ENCODE data around the gene NDRG2. TPM values are rescaled to one million over a fixed set of nuclear protein-coding genes. Genes with fewer than 3 reads are reported as not detected.

The NDRG2 gene
- total RNA-seq, 1 donor from 2014 or later = 237 TPM

GRCh38 chr14:21034707-21035106 lies 9.8 kb upstream of the NDRG2 start, which contains the start of gene RNASE13:
Gene RNASE13 (minus strand): TSS chr14:21034807. CDS start chr14:21034288, 519 bp downstream.
- no peak for DNase-seq (ENCODE audit: low spot score)

- no peak for DNase-seq (ENCODE audit: low spot score)
Observed at GRCh38 chr14:21033133-21033698, 8.4 kb upstream of the NDRG2 start.

DNA sequence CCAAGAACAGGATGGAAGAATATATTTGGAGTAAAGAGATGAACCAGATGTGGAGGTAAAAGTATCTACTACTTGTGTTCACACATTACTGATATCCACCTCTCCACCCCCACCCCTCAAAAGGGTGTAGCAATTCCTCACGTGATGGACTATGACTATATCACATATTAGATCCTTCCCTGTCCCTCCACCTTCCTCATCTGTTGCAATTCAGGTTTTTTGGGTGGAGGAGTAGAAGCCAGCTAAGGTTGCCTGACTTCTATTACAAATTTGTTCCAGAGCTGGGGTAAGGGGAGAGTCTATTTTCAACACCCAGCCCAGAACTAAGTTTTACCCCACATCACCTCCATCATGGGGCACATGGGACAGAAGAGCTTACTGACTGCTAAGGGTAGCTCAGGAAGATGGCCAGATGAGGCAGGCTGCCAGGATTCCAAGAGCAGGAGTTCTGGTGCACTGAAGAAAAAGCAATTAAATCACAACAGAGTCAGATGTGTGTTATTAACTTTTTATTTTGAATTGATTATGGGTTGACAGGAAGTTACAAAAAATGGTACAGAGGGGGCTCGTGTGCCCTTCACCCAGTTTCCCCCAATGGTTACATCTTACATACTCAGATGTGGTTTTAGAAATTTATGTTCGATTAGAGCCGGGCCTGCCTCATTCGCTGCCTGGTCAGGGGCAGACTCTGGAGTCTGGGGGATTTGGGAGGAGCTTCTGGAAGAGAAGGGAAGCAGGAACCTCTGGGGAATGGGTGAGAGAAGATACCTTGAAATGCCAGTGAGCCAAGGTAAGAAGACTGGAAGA lies 7.7 kb upstream of the NDRG2 start:
- DNase-seq (ENCODE audit: low spot score) = no peak

DNA sequence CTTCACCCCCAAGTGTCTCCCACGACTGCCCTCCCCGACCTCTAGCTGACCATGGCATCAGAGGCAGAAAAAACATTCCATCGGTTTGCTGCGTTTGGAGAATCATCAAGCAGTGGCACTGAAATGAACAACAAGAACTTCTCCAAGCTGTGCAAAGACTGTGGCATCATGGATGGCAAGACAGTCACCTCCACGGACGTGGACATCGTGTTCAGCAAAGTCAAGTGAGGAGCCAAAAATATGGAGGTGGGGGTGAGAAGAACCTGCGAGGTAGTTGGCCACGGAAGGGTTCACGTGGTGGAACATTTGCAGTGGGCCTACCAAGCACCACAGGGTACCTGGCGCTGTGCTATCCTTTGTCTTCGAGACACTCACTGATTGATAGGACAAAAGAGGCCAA lies 5.7 kb upstream of the NDRG2 start:
- no peak for DNase-seq (ENCODE audit: low spot score)

GRCh38 chr14:21029917-21030316 lies 5.1 kb upstream of the NDRG2 start, which contains the start of gene TPPP2:
Gene TPPP2 (plus strand): TSS chr14:21030217. CDS start chr14:21030582, 365 bp downstream.
- no peak for DNase-seq (ENCODE audit: low spot score)

- DNase-seq (ENCODE audit: low spot score) = no peak
Observed at GRCh38 chr14:21026988-21027315, 2.1 kb upstream of the NDRG2 start.

DNA sequence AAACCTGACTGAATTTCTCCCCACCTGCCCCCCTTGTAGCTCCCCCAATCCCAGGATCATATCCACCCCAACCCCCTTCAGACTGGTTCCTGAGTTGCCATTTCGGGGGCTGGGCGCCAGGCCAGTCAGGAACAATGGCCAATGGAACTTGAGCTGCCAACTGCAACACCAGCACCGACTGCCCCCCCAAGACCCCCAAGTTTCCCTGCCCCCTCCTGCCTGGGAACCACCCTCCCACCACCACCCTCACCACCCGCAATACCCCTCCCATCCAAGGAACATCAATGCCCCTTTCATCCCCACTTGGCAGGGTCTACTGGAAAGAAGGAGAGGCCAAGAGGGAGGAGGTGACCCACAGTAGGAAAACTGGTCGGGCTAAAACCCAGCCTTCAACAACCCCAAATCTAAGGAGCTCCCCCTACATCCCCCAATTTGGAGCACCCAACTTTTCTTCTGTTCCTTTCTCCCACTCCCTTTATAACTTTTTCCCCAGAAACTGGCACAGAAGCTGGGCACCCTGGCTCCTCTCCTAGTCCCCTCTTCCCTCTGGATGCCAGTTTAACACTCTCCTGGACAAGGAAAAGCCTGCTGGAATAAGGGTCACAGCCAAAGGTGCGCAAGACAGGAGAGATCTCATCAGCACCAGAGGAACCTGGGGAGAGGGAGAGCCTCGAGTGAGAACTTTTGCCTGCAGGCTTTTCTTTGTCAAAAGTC lies 1.6 kb upstream of the NDRG2 start:
- no peak for DNase-seq (ENCODE audit: low spot score)

GRCh38 chr14:21025371-21026273 lies 761 bp upstream of the NDRG2 start:
- DNase-seq (ENCODE audit: low spot score) = peak; percentile 46

- DNase-seq (ENCODE audit: low spot score) = no peak
Observed at GRCh38 chr14:21023817-21024584, 860 bp downstream of the NDRG2 start.

DNA sequence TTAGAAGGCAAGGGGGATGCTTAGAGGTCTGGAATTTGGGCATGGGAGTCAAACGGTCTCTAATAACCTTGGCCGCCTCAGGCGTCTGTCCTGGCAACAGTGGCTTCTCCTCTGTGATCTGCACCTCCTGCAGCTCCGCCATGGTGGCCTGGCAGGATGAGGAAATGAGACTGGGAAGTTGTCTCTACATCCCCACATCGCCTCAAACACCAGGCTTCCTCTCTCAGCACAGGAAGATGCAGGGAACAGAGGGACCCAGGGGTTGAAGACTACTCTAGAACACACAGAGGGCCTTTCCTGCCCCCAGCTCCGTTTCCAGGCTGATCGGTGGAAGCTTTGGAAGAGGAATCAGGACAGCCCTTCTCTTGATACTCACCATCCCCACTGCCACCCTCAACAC lies 1.7 kb downstream of the NDRG2 start:
- no peak for DNase-seq (ENCODE audit: low spot score)

DNA sequence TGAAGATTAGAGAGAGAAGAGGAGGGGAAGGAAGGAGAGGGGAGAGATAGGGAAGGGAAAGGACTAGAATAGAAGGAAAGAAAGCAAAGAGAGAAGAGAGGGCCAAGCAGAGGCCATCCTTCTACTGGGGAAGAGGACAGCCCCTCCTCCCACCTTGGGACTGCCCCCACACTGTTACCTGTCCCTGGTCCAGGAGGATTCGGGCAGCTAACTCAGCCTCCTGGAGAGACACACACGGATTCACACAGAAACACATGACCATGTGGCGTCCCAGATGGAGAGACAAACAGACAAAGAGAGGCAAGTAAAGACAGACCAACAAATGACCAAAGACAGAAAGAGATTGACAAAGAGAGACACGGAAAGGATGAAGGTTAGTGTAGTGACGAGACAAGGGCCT lies 2.2 kb downstream of the NDRG2 start:
- DNase-seq (ENCODE audit: low spot score) = no peak

- DNase-seq (ENCODE audit: low spot score) = no peak
Observed at GRCh38 chr14:21020977-21021545, 3.8 kb downstream of the NDRG2 start.

DNA sequence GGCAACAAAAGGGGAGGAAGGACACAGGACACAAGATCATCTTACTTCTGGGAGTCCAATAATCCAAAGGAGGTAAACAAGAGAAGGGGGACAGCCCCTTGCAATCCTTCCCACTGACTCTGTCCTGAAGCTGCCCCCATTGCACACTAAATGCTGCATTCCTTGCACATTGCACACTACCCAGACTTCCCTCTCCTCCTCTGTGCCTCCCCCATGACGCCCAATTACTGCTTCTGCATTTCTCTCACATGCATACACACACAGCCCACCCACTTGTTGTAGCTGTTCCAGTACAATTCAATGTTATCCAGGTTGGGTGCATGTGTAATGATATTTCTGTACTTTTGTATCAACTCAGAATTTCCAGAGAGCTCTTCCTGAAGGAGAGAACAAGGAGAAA lies 5.5 kb downstream of the NDRG2 start:
- no peak for DNase-seq (ENCODE audit: low spot score)

DNA sequence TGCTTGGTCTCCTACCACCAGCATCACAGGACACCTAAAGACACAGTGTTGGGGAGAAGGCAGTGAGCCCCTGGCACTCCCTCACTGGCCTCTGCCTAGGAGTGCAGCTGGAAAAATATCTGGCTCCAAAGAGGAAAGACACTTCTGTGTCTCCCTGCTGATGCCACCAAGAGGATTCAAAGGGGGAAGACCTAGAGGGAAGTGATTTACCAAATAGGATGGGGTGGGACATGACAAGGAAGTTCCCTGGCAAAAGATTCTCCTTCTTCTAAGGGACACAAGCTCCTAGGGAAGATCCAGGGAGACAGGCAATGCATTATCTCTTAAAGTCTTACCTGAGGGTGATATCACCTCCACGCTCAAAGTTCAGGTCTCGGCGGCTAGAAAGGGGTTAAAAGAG lies 6.1 kb downstream of the NDRG2 start:
- no peak for DNase-seq (ENCODE audit: low spot score)

DNA sequence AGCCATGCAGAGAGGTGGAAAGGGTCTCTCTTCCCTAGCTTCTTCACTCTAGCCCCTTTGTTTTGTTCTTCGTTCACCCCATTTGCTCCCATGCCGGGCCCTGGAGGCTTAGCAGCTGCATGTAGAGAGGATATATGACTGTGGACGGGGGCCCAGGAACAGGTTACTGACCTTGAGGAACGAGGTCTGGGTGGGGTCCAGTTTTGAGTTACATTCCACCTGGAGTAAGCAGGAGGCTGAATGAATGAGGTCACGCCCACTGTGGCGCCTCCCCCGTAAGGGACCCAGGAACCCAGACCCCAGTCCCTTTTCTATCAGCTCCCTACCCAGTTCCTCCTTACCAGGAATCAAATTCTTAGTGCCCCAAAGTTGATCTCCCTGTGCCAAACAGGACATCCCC lies 6.6 kb downstream of the NDRG2 start:
- DNase-seq (ENCODE audit: low spot score) = no peak

DNA sequence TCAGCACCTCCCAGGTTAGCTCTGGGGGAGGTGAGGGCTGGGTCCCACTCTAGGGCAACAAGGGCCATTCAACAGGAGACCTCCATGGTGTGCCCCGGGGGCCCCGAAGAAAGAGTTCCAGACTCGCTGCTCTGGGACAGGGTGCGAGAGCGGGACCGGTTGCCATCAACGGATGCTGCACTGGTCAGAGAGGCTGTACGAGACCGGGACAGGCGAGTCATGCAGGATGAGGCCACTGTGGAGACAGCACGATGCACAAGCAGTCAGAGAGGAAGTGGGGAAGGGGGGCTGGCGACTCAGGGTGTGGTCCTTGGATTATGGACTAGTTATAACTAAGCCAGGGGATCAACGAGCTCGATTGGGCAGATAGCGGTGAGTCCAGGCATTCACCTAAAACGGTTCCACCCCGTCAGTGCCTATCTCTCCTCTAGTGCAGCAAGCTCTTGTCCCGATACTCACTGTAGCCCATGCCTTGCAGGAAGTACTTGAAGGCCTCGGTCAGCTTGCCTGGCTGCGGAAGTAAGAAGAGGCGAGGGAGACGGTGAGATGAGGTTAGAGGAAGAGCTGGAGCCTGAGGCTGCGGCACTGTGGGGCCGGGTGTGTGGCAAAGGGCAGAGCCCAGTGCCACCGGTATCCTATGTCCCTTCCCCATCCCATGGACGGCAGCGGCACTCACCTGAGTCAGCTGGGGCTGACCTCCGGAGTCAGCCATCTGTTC lies 7.2 kb downstream of the NDRG2 start:
- DNase-seq (ENCODE audit: low spot score) = no peak

GRCh38 chr14:21016413-21017190 lies 8.3 kb downstream of the NDRG2 start:
- DNase-seq (ENCODE audit: low spot score) = no peak

DNA sequence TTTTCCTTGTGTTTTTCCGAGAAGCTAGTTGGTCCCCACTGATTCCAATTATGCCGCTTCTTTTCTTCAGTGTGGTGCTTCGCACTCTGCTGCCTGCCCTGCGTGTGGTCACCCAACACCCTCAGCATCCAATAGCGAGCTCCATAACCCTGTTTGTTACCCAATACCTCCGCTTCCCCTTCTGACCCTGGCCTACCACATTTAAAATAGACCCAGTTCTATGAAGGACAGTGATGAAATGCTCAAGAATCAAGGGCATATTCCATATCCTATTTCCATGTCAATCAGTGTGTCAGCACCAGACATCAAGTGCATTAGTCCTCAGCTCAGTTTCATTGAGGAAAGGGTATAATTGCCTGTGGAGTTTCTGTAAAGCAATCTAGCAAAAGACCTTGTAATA lies 9.5 kb downstream of the NDRG2 start:
- no peak for DNase-seq (ENCODE audit: low spot score)

DNA sequence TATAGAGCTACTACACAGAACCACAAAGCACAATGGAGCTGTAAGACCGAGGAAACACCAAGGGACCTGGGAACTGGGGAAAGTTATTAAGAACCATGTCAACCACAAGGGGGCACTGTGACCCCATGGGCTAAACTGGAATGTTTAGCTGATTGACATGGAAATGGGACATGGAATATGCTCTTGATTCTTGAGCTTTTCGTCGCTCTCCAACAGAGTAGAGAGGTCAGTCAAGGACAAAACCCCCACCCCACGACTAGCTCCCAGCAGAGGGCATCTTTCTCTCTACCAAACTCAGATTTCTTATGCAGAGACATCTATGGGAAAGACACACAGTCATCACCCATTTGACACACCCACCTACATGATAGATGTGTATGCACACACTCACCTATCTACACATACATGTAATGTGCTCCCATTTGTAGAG lies 10.1 kb downstream of the NDRG2 start:
- peak; percentile 88 for DNase-seq (ENCODE audit: low spot score)
